HG03575 (cell line): ENCODE results near the gene SEMA4C.
"Not testable (repeated sequence)": the region's sequence is repeated elsewhere in the genome, so short reads cannot be mapped to it uniquely, and the experiment has no call there.

Source experiments
- ATAC-seq: cut with Tn5 transposase; IDR thresholded peaks from one replicate; pipeline ENCODE4 v1.9.1; 2021; ENCODE audit not compliant: unreplicated experiment, insufficient number of reproducible peaks, low FRiP score; ENCODE audit errors: extremely low read depth

The SEMA4C gene

GRCh38 chr2:96870626-96871255 is 861 bp upstream of the SEMA4C start:
- ATAC-seq: no peak

GRCh38 chr2:96869281-96869821 is 529 bp downstream of the SEMA4C start:
- no peak for ATAC-seq

GRCh38 chr2:96868555-96869280 is 1.2 kb downstream of the SEMA4C start:
- ATAC-seq: no peak

DNA sequence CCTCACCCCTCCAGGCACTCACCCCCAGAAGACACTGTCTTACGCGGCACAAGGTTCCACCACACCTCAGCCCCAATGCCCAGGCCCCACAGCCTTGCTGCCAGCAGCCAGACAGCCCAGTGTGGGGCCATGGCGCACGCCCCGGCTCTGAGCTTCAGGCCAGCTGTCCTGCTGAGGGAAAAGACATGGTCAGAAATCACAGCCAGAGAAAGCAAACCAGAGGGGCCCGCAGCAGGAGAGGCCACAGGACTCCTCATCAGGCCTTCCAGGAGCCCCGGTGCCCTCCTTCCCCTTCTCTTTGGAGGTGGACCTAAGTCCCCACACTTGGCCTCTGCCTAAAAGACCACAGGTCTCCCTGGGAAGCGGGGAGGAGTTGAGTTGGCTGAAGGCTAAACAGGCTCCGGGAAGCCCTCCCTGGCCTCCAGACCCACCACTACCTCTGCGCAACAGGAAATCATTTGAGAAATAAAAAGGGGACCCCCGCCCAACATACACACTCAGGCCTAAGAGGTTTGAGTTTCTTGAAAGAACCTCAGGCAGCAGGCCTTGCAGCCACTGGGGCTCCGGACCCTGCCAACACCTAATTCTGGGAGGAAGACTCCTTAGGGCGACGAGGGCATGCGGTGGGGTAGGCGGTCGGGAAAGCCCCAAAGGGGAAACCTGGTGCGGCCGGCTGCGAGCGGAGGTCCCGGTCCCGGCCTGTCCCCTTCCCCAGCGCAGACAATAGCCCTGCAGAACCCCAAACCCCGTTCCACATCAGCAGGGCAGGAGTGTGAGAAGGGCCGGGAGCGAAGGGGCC is 1.9 kb downstream of the SEMA4C start:
- no peak for ATAC-seq

DNA sequence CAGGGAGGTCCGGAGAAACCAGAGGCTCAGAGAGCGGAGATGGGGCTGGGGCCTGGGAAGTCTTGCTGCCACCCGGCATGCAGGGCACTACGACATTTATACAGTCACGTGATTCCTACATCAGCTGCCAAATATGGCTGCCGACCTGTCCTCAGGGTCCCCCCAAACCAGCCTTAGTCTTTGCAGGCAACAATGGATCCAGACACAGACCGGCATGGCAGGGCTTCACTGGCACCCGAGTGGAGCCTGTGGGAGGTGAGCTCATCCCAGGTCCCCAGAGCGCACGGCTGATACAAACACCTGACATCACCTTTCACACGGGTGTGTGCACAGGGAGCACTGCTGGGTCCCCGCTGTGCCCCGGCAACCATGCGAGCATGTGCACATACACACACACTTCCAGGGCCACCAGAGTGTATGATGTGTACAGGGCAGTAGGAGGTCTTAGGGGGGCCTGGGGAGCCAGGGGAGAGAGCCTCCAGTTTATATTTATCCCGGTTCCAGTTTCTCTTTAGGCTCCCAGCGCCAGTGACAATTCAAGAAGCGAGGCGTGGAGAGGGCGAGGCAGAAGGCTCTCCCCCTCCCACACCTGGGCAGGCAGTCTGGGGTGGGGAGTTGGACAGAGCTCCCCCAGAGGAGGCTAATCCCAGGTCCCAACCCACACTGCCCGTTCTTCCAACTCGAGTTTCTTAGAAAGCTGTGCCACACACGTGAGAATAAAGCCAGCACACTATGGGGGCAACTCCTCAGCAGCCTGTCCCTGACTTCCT is 2.7 kb downstream of the SEMA4C start:
- no peak for ATAC-seq

DNA sequence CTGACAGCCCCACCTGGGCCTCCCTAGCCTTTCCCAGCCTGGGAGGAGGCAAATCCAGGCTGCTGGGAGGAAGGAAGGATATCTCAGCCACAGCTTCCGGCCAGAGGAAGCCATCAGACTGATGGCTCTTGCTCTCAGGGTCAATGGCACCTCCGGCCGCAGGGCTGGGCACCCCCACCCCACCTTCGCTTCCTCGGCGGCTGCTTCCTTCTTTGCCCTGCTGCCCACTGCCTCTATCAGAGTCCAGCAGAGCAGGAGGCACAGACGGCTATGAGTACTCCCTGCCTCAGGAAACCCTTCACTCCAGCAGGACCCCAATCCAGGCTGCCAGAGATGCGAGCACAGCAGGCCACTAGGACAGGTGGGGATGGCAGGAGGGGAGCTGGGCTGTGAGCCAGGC is 3.3 kb downstream of the SEMA4C start:
- no peak for ATAC-seq

DNA sequence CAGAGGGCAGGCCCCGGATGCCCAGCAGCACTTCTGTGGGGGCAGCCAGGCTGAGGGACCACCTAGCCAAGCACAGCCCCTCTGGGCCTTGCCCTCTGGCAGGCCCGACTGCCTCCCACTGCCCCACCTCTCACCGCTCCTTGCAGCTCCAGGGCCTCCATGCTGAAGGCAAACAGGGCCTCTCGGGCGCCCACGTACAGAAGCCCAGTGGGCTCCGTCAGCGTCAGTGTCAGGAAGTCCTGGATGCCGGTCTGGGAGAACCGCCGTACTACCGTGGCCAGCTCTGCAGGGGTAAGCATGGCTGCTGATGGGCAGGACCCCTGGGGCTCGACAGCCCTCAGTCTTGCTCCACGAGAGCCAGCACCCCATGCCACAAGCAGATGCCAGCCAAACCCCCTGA is 3.7 kb downstream of the SEMA4C start:
- no peak for ATAC-seq

DNA sequence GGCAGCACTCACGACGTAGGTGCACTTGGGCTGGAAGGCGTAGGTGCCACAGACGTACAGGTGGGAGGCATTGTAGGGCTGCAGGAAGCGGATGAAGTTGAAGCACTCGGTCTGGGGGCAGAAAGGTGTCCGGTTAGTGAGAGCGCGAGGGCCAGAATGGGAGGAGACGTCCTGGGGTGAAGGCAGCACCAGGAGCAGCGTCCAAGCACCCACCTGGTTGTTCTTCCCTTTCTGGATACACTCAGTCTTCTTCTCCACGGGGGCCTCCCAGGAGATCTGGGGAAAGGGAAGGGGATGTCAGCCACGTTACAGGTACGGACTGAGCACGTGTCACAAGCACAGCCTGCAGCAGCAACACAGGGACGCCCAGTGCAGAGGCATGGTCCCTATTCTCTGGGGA is 4.2 kb downstream of the SEMA4C start:
- no peak for ATAC-seq

DNA sequence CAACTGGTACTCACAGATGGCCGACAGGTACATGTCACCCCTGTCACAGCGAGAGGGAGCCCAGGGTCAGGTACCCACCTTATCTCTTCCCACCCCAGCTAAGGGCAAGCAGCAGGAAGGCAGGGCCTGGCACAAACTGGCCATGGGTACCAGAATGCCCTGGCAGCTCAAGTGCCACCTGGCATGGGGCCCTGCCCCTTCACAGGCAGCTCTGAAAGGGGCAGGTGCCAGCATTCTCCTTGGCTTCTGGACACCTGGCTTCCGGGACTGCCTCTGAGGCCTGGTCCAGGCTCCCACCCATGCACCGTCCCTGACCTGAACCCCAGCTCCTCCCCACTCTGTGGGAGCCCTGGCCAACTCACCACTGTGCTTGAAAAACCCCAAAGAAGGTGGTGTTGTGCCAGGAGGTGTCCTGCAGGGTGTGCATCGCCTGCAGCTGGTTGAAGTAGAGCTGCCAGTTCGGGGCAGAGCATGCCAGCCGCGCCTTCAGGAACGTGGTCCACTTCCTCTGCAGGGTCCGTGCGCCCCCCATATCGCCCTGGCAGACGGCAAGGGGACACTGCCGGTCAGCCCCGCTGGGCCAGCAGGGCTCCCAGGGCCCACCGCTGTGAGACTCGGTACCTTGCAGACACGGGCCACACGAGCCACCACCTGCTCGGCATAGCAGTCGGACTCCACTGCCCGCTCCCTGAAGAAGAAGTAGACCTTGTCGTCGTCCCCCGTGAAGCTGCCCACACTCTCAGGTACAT is 5.4 kb downstream of the SEMA4C start:
- ATAC-seq: no peak

GRCh38 chr2:96863575-96864342 is 6.1 kb downstream of the SEMA4C start:
- no peak for ATAC-seq

DNA sequence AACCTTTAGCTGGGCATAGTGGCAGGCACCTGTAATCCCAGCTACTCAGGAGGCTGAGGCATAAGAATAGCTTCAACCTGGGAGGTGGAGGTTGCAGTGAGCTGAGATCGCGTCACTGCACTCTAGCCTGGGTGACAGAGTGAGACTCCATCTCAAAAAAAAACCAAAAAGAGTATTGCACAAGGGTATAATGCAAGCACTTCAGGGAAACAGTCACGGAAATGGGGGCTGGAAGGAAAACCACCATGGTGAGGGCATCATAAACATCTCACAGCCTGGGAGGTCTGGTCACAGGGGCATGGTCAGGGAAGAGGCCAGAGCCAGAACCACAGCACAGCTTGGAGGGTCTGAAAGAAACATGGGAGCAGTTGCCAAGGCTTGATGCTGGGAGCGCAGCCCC is 6.8 kb downstream of the SEMA4C start:
- ATAC-seq: not testable (repeated sequence)

GRCh38 chr2:96861074-96861473 is 8.8 kb downstream of the SEMA4C start:
- no peak for ATAC-seq

- no peak for ATAC-seq
Observed at GRCh38 chr2:96860065-96861029, 9.5 kb downstream of the SEMA4C start.

- no peak for ATAC-seq
Observed at GRCh38 chr2:96859681-96860064, 10.2 kb downstream of the SEMA4C start.

GRCh38 chr2:96859099-96859649 is 10.7 kb downstream of the SEMA4C start:
- ATAC-seq: no peak

DNA sequence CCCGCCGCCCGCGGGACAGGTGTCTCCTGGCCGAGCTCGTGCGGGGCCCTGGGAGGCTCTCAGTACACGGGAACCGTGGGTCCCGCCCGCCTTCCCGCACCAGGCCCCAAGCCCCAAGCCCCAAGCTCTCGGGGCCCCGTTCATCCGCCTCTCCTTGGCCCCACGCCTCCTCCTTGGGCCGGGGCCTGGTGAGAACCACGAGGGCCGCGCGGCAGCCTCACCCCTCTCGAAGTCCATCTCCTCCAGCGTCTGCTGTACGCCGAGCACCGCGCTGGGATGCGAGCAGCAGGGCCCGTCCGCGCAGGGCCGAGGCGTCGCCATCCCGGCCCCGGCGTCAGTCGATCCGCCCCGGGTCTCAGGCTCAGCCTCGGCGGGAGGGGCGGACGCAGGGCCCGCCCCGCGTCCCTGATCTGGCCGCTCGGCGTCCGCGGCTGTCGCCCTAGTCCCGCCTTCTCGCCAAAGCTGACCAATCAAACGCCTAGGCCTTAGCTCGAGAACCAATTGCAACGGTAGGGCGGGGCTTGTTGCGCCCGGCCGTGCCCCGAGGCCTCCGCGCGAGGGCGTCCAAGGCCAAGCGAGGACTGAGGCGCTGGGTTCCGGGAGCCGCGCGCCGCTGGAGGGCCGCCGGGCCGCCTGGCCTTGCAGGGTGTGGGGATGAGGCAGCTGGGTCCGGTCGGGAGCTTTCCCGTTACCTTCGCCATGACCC is 12.1 kb downstream of the SEMA4C start, which contains the start of gene ANKRD39:
ANKRD39 (minus strand) TSS at position 350 of the 706 bp plus-strand sequence; CDS start at position 321, 29 bp downstream.
- peak; percentile 54 for ATAC-seq
